Activated CD8-positive, alpha-beta memory T cell treated with anti-CD3 and anti-CD28 coated beads, Interleukin-2, amount 50 U/mL, for 1 hour (primary cell): ENCODE measurements around the gene STRIT1.

Experiments used
- DNase-seq: peaks from one replicate; pipeline ENCODE4 v3.0.0-alpha.2; 2020; ENCODE audit errors: extremely low read depth

The STRIT1 gene

GRCh38 chr3:155293516-155293915 is at the start of gene STRIT1:
Gene STRIT1 (minus strand): TSS chr3:155293683.
- DNase-seq: no peak

DNA sequence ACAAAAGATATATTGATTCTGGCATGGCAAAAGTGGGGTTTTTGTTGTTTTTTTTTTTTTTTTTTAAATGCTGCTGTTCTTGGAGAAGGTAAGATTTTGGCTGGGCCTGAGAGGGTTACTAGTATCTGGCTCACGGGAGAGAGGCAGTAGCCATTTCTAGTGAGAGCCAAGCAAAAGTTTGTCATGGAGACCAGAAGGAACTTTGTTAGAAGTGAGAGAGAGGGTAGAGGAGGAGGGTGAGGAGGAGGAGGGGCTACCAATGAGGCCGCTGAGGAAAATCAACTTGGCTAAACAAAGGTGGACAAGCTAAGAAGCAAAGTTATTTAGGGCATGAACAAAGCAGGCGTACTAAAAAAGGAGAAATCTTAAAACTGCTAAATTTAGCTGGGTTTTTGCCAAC is 48.9 kb upstream of the STRIT1 start:
- DNase-seq: no peak

- DNase-seq: no peak
Observed at GRCh38 chr3:155339052-155339451, 45.6 kb upstream of the STRIT1 start.

- DNase-seq: no peak
Observed at GRCh38 chr3:155335724-155336354, 42.4 kb upstream of the STRIT1 start.

GRCh38 chr3:155334914-155335723 is 41.6 kb upstream of the STRIT1 start:
- no peak for DNase-seq

DNA sequence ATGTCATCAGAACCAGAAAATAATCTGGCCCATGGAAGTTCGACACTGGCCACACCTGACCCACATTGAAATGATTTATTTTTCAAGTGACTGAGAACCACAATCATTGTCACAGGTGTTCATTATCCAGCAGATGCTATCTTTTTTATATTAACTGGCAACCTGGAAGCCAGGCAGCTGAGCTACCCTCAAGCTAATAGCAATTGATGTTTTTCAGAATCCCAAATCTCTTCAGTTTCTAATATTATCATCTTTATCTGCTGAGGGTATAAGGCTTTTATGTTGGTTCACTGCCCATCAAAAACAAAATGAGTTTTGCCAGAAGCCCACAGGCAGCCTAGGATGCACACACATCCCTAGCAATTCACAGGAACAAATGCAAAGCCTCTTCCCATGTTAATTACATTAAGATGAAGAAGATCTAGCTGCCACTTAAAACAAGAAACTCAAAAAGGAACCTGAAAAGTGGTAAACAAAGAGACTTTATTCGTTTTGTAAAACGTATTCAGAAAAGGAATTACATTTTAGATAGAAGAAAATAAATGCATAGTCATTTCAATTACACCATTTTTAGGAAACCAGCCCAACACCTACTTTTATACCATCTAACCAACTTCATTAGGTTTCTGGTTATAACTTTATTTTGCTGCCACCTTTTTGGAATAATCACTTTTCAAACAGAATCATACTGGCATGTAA is 40.9 kb upstream of the STRIT1 start:
- DNase-seq: no peak

GRCh38 chr3:155332716-155333115 is 39.2 kb upstream of the STRIT1 start:
- DNase-seq: no peak

- no peak for DNase-seq
Observed at GRCh38 chr3:155331078-155331477, 37.6 kb upstream of the STRIT1 start.

- DNase-seq: no peak
Observed at GRCh38 chr3:155330370-155330769, 36.9 kb upstream of the STRIT1 start.

- DNase-seq: no peak
Observed at GRCh38 chr3:155329513-155330048, 36.1 kb upstream of the STRIT1 start.

GRCh38 chr3:155327871-155328270 is 34.4 kb upstream of the STRIT1 start:
- no peak for DNase-seq

GRCh38 chr3:155327430-155327829 is 33.9 kb upstream of the STRIT1 start:
- no peak for DNase-seq

DNA sequence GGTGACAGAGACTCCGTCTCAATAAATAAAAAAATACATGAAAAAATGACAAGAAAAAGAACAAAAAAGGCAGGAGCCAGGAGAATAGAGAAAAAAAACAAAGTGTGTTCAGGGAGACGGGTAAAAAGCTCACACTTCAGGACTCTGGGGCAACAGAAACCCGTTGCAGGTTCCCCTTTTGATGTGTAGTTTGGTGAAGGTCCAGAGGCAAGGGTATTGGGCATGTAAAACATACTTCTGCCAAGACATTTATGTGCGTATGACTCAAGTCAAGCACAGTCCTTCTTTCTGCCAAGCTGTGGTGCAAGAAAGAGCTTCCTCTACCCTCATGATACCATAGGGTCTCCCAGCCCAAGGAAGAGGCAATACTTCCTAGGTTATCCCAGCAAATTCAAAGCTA is 33.4 kb upstream of the STRIT1 start:
- no peak for DNase-seq

DNA sequence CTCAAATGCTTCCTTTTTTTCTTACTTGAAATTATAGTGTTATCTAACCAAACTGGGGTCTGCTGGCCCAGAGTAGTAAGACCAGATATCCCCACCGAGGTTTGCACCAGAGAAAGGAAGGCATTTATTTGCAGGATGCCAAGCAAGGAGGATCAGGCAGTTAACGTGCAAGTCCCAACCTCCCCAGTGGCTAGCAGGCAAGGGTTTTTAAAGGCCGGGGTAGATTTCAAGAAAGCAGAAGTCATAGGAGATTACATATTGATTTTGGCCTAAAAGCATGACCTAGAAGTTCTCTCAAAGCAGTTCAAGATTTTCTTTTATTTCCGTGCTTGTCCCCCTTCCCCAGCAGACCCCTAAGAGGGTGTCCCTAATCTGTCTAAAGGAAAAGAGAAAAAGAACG is 32.8 kb upstream of the STRIT1 start:
- no peak for DNase-seq

- no peak for DNase-seq
Observed at GRCh38 chr3:155325263-155325835, 31.9 kb upstream of the STRIT1 start.

GRCh38 chr3:155323063-155323666 is 29.7 kb upstream of the STRIT1 start:
- DNase-seq: no peak

DNA sequence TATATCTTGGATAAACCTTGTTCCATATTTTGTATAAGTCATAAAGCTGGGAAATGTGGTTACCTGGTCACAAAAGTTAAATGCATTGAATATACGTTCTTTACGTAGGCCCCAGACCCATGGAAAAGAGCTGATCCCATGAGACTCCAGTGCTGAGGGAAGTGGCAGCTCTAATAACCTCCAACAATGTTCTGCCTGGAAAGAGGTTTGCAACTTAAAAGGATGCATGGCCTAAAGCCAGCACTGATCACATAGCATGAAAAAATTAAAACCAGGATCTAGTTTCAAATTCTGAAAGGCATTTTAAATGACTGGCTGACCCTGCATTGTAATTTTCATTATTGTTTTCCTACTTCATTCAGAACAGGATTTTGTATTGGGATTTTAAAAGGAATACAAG is 27.9 kb upstream of the STRIT1 start:
- DNase-seq: no peak

GRCh38 chr3:155320934-155321333 is 27.5 kb upstream of the STRIT1 start:
- no peak for DNase-seq

DNA sequence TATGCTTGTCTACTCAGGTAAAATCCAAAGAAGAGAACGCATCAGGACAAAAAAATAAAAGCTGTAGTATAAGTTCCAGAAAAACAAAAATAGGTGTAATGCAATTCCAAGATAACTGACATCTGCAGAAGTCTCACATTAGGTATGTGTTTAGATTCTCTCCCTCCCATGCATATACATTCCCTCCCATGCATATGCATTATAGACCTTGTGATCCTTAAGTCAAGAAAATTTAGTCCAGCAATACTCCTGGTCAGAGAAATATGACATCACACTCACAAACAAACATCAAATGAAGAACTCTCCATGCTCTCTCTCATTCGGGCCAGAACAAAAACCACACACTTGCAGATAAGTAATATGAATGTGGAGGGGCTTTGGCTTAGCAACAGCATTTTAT is 25.3 kb upstream of the STRIT1 start:
- DNase-seq: no peak

DNA sequence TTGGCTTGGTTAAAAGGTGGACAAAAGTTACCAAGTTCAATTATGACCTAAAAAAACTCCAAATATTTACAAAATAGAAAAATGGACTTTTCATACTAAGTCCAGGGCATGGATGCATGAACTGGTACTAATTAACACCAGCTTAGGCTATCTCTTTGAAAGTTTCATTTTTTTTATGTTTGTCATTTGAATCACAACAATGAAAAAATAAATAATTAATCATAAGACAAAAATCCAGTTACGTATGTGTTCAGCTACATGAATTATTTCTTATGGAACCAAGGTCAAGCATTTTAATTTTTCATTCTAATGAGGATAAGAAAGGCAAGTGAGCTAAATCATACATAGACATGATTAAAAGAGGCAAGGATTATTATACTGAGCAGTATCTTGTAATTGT is 23.7 kb upstream of the STRIT1 start:
- no peak for DNase-seq

DNA sequence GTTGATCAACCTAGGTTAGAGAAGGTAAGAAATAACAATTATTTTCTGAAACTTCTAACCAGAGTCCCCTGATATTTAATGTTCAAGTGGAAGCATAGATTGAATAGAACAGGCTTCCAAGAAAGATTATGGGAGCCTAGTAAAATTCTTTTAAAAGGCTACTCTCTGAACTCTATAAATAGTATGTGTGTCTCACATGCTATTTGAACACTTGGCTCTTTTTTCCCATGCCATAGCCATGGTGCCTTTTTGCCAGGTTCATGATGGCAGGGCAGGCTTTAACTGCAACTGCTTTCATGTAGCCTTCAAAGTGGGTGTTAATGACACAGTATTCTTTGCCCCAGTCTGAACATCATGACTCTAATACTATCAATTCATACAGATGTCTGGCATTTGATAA is 22.9 kb upstream of the STRIT1 start:
- DNase-seq: no peak

- DNase-seq: no peak
Observed at GRCh38 chr3:155313916-155314315, 20.4 kb upstream of the STRIT1 start.
